Stimulated activated CD8-positive, alpha-beta memory T cell treated with anti-CD3 and anti-CD28 coated beads, Interleukin-15, amount 100 ng/mL, for 1 hour (primary cell): Measurements from ENCODE around the gene TSPY4.
"Not testable (repeated sequence)": the region's sequence is repeated elsewhere in the genome, so short reads cannot be mapped to it uniquely, and the experiment has no call there.

Source experiments
- DNase-seq: peaks from one replicate; pipeline ENCODE4 v3.0.0-alpha.2; 2020; ENCODE audit warnings: low read depth

Gene TSPY4

DNA sequence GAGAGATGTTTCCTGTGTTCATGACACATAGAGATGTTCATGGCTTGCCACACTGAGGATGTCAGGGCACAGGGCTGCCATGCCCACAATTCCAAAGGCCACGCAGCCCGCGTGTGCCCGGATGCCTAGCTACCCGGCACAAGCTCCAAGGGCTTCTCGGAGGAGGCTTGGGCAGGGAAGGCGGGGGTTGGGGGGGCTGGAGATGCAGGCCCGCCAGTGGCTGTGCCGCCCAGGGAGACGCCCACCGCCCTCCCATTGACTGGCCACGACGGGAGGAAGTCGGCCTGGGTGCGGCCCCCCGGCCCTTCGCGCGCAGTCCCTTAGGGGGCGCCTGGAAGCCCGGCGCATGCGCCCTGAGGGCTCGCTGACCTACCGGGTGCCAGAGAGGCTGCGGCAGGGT is at the start of gene TSPY4:
TSPY4 (plus strand) TSS at position 301 of the 400 bp plus-strand sequence; CDS start at position 347, 46 bp downstream.
- DNase-seq = not testable (repeated sequence)

DNA sequence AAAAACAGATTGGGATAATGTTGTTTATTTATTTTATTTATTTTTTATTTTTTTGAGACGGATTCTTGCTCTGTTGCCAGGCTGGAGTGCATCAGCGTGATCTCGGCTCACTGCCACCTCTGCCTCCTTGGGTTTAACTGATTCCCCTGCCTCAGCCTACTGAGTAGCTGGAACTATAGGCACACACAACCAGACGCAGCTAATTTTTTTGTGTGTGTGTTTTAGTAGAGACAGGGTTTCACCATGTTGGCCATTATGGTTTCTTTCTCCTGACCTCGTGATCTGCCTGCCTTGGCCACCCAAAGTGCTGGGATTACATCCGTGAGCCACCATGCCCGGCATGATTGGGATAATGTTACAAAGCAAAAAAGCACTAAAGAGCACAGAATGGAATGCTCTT is 16.3 kb upstream of the TSPY4 start:
- DNase-seq = no peak

- DNase-seq = not testable (repeated sequence)
Measured at GRCh38 chrY:9357497-9357896, 20.2 kb downstream of the TSPY4 start, which contains the start of gene TSPY8. Gene TSPY8, plus strand, starts transcription at chrY:9357797. Its CDS starts 46 bp downstream, at chrY:9357843.
